Right ventricle myocardium superior (tissue), 1 donor: ENCODE data around the gene NCOA7. TPM values are rescaled to one million over a fixed set of nuclear protein-coding genes. Genes with fewer than 3 reads are reported as not detected.
"Not testable (repeated sequence)": the region's sequence is repeated elsewhere in the genome, so short reads cannot be mapped to it uniquely, and the experiment has no call there.

Experiments used
- ATAC-seq: fragments of 200-7000 bp; cut with Tn5 transposase; one replicate; pipeline ENCODE4 v1.9.1; 2020; ENCODE audit warnings: mild to moderate bottlenecking; ENCODE audit not compliant: poor library complexity
- DNase-seq: peaks from one replicate; pipeline ENCODE4 v3.0.0-alpha.2; 2020
- intact Hi-C: fragments of 100-400 bp; cut with DNase I; formaldehyde crosslinking; loops from one replicate; pipeline ENCODE4 v1.11.2; 2022
- total RNA-seq: library from RNA; stranded (reverse); fragmentation: NEBNext Ultra II Directional; extraction: Animal tissue kit (Norgen Biotek cat#: 25700); gene quantifications from one replicate; pipeline ENCODE4 v1.2.1, GENCODE V29; 2021
- donor health status: DM: no; HTN: yes; CAD: no; lungs with severe emphysema.

NCOA7 gene
- total RNA-seq, 1 donor from 2014 or later, result 12.7 TPM

- no peak for DNase-seq
- ATAC-seq, result no peak
- intact Hi-C loops, result no loop called here
These were observed 39.9 kb upstream of the NCOA7 start for GRCh38 chr6:125750692-125751333.

DNA sequence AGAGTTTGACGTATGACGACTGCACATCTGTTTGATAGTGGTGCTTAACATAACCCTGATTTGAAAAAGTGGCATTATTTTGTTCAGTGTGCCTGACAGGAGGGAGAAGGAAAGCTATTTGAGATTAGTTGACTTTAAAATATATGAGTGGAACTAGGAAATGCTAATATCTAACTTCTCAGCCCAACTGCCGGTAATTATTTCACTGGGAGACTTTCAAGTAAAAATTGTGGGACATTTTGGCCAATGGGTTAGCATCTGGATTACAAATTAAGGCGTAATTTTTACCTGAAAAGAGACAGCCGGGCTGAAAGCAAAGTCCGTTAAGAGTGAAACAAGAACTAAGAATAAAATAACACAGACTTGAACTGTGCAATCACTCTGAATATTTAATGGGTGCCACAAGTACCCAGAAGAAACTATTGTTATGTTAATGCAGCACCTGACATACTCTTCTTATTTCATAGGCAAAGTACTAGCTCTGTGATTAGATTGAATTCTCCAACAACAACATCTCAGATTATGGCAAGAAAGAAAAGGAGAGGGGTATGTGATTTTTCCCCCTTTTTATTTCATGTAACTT lies 39.3 kb upstream of the NCOA7 start:
- no peak for DNase-seq
- no peak for ATAC-seq
- intact Hi-C loops, result no loop called here

- intact Hi-C loops, result no loop called here
- no peak for ATAC-seq
These were observed 38.0 kb upstream of the NCOA7 start for GRCh38 chr6:125752773-125753172.

DNA sequence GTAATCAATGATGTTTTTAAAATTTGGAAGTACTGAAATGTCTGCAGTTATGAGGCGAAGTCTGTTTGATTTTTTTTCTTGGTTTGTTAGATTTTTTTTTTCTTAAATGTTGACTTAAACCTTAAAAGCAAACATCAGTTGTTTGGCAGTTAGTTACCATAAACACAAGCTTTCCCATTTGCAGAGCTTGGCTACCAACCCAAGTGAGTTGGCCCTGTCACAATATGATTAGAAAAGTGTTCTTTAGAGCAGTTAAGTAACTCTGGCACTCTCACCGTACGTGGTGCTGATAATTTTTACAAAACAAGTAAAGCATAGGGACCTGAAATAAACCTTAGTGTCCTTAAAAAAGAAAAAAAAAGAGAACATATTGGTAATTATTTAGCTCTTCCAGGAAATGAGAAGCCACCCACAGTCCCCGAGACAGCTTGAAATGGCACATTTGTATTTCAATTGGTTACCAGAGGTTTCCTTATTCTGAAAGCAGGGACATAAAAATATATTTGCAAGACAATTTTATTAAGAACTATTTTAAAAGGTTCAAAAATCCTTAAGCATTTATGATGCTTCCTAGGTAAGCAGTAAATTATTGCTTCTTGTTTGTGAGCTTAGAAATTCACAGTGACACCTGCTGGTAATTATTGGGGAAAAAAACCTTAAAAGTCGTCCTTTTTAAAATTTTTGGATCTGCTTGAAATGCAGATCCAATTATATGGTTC lies 37.4 kb upstream of the NCOA7 start:
- no peak for ATAC-seq

More at GRCh38 chr6:125752773-125753172, 38.0 kb upstream of the NCOA7 start:
- DNase-seq, result no peak

GRCh38 chr6:125753937-125754259 lies 36.9 kb upstream of the NCOA7 start:
- no peak for ATAC-seq
- intact Hi-C loops, result no loop called here
- DNase-seq, result no peak

More for the DNA sequence above, 37.4 kb upstream of the NCOA7 start:
- DNase-seq, result no peak
- intact Hi-C loops, result no loop called here

GRCh38 chr6:125754566-125754965 lies 36.2 kb upstream of the NCOA7 start:
- ATAC-seq (no peak), DNase-seq (no peak)
- intact Hi-C loops, result no loop called here

DNA sequence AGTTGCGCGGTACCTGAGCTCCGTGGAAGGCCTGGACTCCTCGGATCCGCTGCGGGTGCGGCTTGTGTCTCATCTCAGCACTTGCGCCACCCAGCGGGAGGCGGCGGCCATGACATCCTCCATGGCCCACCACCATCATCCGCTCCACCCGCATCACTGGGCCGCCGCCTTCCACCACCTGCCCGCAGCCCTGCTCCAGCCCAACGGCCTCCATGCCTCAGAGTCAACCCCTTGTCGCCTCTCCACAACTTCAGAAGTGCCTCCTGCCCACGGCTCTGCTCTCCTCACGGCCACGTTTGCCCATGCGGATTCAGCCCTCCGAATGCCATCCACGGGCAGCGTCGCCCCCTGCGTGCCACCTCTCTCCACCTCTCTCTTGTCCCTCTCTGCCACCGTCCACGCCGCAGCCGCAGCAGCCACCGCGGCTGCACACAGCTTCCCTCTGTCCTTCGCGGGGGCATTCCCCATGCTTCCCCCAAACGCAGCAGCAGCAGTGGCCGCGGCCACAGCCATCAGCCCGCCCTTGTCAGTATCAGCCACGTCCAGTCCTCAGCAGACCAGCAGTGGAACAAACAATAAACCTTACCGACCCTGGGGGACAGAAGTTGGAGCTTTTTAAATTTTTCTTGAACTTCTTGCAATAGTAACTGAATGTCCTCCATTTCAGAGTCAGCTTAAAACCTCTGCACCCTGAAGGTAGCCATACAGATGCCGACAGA lies 31.4 kb upstream of the NCOA7 start:
- DNase-seq (peak; percentile 59), ATAC-seq (peak; percentile 9)
- intact Hi-C loops, result no loop called here

- DNase-seq, result no peak
- intact Hi-C loops, result no loop called here
- ATAC-seq, result no peak
These were observed 30.8 kb upstream of the NCOA7 start for GRCh38 chr6:125759959-125760457.

DNA sequence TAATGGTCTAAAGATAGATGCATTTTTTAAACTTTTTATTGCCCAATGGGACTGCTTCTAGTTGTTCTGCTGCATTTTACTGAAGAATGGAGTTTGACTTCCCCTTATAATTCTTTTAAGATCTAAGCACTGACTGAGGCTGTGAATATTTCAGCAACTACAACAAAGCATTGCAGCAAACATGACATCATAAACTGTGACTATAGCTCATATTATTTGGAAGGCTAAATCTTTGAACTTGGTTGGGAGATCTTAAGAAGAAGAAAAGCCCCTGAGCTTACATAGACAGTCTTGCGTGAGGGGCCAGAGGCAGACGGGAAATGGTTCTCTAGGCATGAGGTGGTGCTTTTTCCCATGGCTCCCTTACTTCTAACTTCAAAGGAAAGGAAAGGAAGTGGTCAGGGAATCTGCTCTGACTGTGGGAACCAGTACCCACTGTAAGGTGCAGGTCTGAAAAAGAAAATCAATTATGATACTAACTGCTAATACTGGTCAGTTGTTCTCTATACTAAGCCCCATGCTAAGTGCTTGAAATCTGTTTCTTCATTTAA lies 26.6 kb upstream of the NCOA7 start:
- intact Hi-C loops, result no loop called here
- DNase-seq (no peak), ATAC-seq (no peak)

DNA sequence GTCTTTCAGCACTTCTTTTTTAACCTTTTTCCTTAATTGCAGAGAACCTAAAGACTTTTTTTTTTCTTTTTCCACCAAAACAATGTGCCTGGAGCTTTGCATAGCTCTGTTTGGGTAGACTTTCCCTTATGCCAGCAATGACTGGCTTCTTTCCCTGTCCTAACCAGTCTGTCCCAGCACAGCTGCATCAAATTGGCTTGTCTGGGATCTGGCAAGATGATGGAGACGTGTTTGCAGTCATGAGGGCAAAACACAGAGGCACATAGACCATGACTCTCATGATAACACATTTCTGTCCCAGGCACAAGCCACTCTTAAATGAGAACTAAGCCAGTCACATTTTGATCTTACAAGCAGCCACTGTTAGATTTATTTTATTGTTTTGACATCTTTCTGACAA lies 24.8 kb upstream of the NCOA7 start:
- ATAC-seq (peak; percentile 44), DNase-seq (no peak)
- intact Hi-C loops, result no loop called here

- intact Hi-C loops, result no loop called here
- DNase-seq (no peak), ATAC-seq (no peak)
These were observed 24.1 kb upstream of the NCOA7 start for GRCh38 chr6:125766641-125767040.

DNA sequence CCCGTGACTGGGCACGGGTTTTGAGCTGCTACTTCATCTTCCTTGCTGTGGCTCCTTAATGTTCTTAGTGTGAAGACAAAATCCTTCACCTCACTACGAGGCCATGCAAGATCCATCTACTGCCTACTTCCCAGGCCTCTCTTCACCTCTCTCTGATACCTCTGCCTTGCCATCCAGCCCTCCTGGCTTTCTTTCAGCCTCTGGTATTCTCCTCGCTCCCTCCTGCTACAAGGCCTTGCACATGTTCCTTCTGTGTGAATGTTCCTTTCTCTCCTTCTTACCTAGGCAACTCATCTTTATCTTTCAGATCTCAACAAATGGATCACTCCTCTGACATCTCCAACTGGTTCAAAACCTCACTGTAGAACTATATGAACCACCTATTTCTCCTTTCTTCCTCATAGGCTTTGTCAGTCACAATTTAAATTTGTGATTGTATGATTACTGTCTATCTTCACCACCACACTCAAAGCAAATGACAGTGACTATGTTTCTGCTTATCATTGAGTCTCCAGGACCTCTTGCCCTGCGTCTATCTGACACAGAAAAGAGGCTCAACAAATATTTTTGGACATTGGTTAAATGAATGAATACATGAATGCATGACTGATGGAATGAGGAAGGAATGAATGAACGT lies 21.5 kb upstream of the NCOA7 start:
- peak; percentile 29 for ATAC-seq
- intact Hi-C loops, result loop anchor here (2.0 kb wide), 1 partner anchor 458 kb away; no protein-coding TSS in a partner anchor
- DNase-seq, result no peak

GRCh38 chr6:125773387-125774341 lies 17.1 kb upstream of the NCOA7 start:
- DNase-seq (no peak), ATAC-seq (no peak)
- intact Hi-C loops, result loop anchor here (10.0 kb wide), 1 partner anchor 619 kb away; the partner anchor contains the start of gene TPD52L1

- ATAC-seq, DNase-seq: not testable (repeated sequence)
- intact Hi-C loops, result loop anchor here (10.0 kb wide), 1 partner anchor 621 kb away; the partner anchor contains the start of gene TPD52L1
These were observed 14.5 kb upstream of the NCOA7 start for GRCh38 chr6:125776107-125776826.

DNA sequence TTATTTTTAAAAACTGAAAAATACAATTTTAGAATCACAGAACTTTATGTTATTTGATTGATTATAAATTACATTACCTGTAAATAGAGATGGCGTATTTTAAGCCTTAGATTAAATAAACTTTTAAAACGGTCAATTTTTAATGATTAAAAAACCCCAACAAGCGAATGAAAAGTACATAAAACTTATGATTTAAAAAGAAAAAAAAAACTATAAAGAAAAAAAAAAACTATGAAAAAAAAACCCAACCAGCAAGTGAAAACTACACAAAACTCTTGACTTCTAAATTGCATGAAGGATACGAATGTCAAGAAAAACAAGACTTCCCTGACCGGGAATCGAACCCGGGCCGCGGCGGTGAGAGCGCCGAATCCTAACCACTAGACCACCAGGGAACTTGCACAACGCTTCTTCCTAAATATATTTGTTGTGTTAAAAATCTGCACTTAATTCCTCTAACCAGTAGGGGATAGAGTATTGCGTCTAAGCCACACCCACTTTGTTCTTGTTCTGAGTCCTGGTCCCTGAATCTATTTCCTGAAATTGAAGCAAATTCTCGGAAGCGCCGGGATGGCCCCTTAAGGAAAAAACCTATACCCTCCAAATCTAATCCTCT lies 10.7 kb upstream of the NCOA7 start:
- DNase-seq, result peak; percentile 87
- intact Hi-C loops, result loop anchor here (10.0 kb wide), 1 partner anchor 625 kb away; the partner anchor contains the start of gene TPD52L1
- peak; percentile 97 for ATAC-seq
